Measurements from ENCODE around the gene TMEM161B.

TMEM161B gene

GRCh38 chr5:88230546-88231066 lies 38.0 kb downstream of the TMEM161B start:
- no peak overlapping the region for H3K4me3 ChIP-seq (replicated peaks; ENCODE audit: insufficient read depth, low read length)
- no peaks in the 10 kb centered on the region for H3K27me3 ChIP-seq (ENCODE audit: insufficient read depth, poor library complexity, severe bottlenecking)
- DNase-seq (ENCODE audit: low read depth in 1 of 2, low spot score in 1 of 2) = no peak
- TF ChIP-seq GABPA (IDR thresholded peaks at IDR 0.05; ENCODE audit: low read depth) (no peak), POLR2AphosphoS5 (IDR thresholded peaks at IDR 0.05; ENCODE audit: low read depth) (no peak), SPI1 (IDR thresholded peaks at IDR 0.05; ENCODE audit: borderline replicate concordance, low read depth) (no peak), CTCF (IDR thresholded peaks at IDR 0.05; ENCODE audit: insufficient read depth, low read length) (no peak), REST (IDR thresholded peaks at IDR 0.05; ENCODE audit: insufficient replicate concordance, low read depth) (no peak)
- H3K27ac ChIP-seq (replicated peaks) = no peak overlapping the region

- no peak for DNase-seq (ENCODE audit: low read depth in 1 of 2, low spot score in 1 of 2)
- TF ChIP-seq GABPA (IDR thresholded peaks at IDR 0.05; ENCODE audit: low read depth) = no peak
- TF ChIP-seq POLR2AphosphoS5 (IDR thresholded peaks at IDR 0.05; ENCODE audit: low read depth) = no peak
- TF ChIP-seq REST (IDR thresholded peaks at IDR 0.05; ENCODE audit: insufficient replicate concordance, low read depth) = no peak
- TF ChIP-seq SPI1 (IDR thresholded peaks at IDR 0.05; ENCODE audit: borderline replicate concordance, low read depth) = no peak
- no peak for TF ChIP-seq CTCF (IDR thresholded peaks at IDR 0.05; ENCODE audit: insufficient read depth, low read length)
- Histone ChIP-seq H3K27ac (replicated peaks) (no peak overlapping the region), H3K27me3 (ENCODE audit: insufficient read depth, poor library complexity, severe bottlenecking) (no peaks in the 10 kb centered on the region), H3K4me3 (replicated peaks; ENCODE audit: insufficient read depth, low read length) (no peak overlapping the region)
Measured at GRCh38 chr5:88226881-88227450, 41.7 kb downstream of the TMEM161B start.

- no peak overlapping the region for H3K4me3 ChIP-seq (replicated peaks; ENCODE audit: insufficient read depth, low read length)
- TF ChIP-seq POLR2AphosphoS5 (IDR thresholded peaks at IDR 0.05; ENCODE audit: low read depth) (no peak), SPI1 (IDR thresholded peaks at IDR 0.05; ENCODE audit: borderline replicate concordance, low read depth) (no peak), GABPA (IDR thresholded peaks at IDR 0.05; ENCODE audit: low read depth) (no peak), REST (IDR thresholded peaks at IDR 0.05; ENCODE audit: insufficient replicate concordance, low read depth) (no peak), CTCF (IDR thresholded peaks at IDR 0.05; ENCODE audit: insufficient read depth, low read length) (no peak)
- H3K27ac ChIP-seq (replicated peaks) = no peak overlapping the region
- H3K27me3 ChIP-seq (ENCODE audit: insufficient read depth, poor library complexity, severe bottlenecking) = no peaks in the 10 kb centered on the region
- no peak for DNase-seq (ENCODE audit: low read depth in 1 of 2, low spot score in 1 of 2)
Measured at GRCh38 chr5:88214655-88215054, 54.0 kb downstream of the TMEM161B start.

All from HL-60 (cell line).